NCI-H460 (cell line): ENCODE measurements around the gene MAGI1. TPM values are rescaled to one million over a fixed set of nuclear protein-coding genes. Genes with fewer than 3 reads are reported as not detected.

Experiments used
- DNase-seq: peaks from one replicate; pipeline ENCODE4 v3.0.0-alpha.2; 2016; ENCODE audit warnings: low read depth; ENCODE audit errors: extremely low read depth
- total RNA-seq: library from RNA; depleted of rRNA; stranded (reverse); fragments of >200 nt; shearing (Covaris generic); gene quantifications from 2 replicates; pipeline ENCODE4 v1.2.3, GENCODE V29; 2014

The MAGI1 gene
- total RNA-seq, 1 experiment from 2014 or later, result 1.7 TPM

DNA sequence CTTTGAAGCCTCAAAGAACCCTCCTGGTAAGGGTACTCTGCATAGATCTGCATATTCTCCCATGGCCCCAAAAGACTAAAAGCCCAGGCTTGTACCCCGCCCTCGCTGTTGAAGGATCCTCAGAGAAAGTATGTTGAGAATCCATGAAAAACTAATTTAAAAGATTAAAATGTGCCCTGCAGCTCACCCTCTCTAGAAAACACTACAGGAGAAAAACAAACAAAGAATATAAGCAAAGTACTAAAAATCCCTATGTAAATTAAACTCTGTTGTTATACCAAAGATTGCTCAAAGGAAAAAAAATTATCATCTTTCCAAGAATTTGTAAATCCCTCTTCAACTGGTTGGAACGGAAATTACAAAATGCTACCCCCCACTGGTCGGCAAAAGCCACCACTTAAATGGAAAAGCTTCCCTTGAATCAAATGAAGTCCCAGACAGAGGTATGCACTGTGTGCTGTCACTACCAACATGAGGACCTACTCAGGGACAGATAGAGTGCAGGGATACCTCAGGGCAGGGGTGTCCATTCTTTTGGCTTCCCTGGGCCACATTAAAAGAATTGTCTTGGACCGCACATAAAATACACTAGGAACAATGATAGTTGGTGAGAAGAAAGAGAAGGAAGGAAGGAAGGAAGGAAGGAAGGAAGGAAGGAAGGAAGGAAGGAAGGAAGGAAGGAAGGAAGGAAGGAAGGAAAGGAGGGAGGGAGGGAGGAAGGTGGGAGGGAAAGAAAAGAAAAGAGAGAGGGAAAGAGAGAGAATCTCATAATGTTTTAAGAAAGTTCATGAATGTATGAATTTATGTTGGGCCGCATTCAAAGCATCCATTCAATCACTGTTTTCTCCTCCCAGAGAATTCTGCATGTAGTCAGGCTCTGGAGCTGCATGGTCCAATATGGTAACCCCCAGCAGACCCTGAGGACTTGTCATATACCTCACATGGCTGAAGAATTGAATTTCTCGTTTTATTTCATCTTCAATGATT lies 88.1 kb downstream of the MAGI1 start:
- DNase-seq, result no peak

DNA sequence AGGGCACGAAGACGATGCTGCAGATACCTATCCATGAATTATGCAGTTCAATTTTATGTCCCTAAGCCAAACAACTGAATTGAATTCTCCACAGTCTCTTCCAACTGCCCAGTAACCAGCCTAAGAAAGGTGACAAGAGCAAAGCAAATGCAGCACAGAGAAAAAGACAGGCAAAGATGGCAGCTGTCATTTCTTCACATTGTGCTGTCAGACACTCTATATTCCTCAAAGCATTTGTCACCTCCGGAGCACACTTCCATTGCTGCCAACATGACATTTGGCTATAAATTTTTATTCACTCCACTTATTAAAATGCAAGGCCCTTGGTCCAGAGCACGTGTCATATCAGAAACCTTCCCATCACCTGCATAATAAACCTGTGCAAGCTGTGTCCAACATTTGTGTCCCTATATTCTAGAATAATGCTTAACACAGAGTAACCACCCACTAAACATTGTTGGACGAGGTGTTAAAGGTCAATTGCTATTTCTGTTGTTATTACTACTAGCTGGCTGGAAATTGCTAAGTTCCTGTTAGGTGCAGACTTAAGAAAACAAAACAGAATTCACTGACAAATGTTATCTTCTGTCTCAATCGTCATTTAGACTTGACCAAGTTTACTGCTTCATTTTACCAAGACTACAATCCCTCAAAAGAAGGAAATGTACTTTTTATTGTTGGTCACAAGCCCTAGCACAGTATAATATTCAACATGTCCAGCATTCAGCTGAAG lies 89.7 kb downstream of the MAGI1 start:
- DNase-seq, result no peak

DNA sequence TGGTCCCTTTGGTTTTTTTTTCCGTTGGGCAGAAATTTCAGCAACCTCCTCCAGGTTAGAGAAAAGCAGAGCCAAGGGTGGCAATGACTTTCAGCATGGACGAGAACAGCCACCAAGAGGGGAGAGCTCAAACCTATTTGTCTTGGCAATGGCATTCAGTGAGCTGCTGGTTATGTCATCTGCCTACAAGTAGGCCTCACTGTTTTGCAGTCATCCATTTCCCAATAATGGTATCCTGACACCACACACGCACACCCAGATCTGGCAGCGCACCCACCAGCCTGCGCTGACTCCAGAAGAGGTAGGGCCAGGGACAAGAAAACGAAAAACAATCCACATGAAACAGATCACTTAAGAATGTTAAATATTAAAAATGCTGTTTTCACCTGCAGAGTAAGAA lies 92.3 kb downstream of the MAGI1 start:
- no peak for DNase-seq

DNA sequence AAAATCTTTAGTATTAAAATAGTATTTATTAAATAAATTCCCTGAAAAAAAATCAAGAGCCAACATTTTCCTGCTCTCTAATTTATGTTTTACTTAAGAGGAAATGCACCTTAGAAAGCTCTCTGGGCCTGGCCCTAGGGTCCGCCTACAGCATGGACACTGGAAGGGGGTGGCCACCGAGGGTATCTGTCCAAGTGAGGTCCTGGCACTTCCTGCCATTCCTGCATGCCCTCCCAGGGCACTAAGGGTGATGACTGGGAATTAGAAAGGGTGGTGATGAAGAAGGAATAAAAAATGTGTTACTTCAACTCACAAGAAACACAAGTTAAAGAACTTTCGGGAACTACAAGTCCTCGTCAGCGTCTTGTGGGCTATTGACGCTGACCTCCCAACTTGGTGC lies 92.8 kb downstream of the MAGI1 start:
- DNase-seq, result no peak

DNA sequence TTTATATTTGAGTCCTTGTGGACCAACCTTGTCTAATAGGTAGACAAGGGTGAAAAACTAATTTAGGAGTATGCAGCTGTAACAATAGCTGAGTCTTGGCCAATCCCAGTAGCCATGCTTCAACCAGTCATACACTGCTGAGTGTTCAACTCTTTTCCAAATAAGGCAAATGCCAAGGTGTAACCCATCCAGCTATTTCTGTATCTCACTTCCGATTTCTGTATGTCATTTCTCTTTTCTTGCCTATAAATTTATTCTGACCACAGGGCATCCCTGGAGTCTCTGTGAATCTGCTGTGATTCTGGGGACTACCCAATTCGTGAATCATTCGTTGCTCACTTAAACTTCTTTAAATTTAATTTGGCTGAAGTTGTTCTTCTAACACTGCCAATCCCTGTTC lies 93.2 kb downstream of the MAGI1 start:
- DNase-seq, result no peak

DNA sequence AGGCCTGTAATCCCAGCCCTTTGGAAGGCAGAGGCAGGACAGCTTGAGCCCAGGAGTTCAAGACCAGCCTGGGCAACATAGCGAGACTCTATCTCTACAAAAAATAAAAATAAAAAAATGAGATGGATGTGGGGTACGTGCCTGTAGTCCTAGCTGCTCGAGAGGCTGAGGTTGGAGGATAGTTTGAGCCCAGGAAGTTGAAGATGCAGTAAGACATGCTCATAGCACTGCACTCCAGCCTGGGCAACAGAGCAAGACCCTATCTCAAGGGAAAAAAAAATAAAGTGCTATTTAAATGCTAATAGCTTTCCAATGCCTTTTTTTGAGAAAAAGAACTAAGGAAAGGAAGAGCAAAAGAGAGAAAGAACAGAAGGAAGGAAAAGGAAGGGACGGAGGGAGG lies 94.5 kb downstream of the MAGI1 start:
- DNase-seq, result no peak

DNA sequence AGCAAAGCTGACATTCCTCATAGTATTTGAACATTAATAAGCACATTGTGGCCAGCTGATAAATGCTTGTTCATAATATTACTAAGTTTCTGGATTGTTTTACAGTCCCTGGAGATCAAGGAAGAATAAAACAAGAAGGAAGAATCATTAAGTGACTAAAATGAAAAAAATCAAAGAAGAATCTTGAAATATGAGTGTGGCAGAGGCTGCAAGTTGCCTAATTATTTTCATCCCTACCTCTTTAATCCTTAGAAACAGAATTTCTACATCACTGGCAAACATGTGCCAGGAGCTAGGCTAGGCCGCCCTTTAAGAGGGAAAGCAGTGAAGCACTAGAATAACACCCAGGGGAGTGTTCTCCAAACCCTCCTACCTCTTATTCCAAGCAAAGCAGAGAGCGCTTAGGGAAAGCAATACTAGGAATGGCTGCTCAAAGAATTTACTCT lies 98.9 kb downstream of the MAGI1 start:
- DNase-seq, result no peak

DNA sequence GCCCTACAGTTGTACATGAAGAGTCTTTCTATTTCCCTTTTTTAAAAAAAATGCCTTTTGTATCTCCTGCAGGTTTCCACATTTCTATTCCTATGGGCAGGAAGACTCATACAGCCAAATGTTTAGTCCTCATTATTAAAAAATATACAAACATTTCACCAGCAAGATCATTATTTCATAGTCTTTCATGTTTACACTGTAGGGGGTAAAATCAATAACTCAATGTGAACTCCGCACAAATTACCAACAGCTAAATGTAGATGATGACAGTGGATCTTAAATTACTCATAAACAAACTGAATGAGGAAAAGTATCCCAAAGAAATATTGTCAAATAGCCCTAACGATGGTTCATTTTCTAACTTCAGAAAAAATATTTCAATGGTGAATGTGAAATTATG lies 99.5 kb downstream of the MAGI1 start:
- no peak for DNase-seq

DNA sequence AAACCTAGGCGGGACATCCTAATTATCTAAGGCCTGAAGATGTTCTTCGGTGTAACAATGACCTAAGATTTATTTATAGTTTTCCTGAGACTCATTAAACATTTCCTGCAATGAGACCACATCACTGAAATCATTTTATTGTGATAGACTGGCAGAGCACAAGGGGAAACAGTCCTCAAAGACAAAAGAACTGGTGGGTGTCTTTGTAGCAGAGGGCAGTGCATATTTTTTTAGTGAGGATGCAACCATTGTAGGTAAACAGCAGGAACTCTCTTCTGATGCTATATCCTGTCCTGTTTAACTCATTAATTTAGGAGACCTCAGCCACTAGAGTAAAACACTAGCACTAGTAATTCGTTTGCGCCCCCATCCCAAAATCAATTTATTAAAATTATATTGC lies 100.0 kb downstream of the MAGI1 start:
- DNase-seq, result no peak

DNA sequence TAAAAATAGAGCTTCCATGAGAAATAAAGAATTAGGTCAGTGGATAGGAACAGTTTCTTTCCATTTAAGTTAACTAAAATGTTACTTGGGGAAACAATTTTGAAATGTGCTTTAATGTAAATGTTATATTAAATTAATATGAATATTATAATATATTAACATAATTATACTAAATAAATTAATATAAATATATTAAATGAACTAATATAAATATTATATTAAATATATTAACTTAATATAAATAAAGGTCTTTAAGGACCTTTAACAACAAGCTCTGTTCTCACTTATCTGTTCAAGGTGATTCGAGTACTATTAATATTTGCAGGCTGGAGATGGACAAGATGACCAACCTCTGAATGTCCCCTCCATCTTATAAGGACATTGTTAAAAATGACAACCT lies 100.6 kb downstream of the MAGI1 start:
- no peak for DNase-seq

DNA sequence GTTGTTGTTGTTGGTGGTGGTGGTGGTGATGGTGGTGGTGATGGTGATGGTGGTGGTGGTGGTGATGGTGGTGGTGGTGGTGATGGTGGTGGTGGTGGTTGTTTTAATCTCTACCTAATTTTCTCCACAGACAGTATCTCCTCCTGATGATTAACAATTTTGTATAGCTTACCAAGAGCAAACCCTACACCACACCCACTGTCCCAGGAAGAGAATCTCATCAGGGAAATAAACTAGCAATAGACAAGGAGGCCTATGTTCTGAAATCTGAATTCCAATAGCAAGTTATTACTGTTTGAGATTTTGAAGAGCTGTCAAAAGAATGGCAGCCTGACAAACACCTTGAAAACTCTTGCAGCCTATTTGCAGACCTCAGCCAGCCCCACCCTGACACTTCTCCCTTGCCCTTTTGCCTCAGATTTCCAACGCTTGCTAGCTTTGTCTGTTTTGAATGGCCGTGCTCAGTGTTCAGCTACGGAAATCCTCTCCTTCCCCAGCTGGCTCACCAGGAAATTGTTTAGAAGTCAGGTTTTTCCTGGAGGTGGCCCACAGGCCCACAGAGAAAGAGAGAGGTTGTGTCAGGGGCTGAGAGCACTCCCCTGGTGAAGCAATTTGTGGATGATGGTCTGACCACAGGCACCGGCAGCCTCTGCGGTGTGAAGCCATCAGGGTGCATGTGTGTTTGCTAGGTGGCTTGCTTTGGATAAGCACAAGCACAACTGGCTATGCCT lies 101.6 kb downstream of the MAGI1 start:
- no peak for DNase-seq

DNA sequence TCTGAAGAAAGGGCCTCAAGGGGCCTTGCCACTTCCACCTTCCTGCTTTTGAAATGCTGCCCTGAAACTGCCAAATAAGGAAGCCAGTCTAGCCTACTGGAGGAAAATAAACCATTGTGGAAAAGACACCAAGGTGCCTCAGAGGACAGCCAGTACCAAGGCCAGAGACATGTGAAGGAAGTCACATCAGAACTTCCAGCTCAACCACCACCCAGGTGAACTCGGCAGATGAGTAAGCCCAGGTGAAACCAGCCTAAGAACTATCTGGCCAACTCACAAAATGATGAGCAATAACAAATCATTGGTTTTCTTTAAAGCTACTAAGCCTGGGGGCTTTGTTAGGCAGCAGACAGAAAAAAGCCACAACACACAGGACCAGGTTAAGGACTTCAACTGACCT lies 103.0 kb downstream of the MAGI1 start:
- no peak for DNase-seq

DNA sequence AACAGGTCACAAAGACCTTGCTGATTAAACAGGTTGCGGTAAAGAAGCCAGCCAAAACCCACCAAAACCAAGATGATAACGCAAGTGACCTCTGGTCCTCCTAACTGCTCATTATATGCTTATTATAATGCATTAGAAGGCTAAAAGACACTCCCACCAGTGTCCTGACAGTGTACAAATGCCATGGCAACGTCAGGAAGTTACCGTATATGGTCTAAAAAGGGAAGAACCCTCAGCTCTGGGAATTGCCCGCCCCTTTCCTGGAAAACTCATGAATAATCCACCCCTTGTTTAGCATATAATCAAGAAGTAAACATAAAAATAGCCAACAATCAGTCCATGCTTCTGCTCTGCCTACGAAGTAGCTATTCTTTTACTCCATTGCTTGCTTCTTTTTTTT lies 108.1 kb downstream of the MAGI1 start:
- DNase-seq, result no peak

DNA sequence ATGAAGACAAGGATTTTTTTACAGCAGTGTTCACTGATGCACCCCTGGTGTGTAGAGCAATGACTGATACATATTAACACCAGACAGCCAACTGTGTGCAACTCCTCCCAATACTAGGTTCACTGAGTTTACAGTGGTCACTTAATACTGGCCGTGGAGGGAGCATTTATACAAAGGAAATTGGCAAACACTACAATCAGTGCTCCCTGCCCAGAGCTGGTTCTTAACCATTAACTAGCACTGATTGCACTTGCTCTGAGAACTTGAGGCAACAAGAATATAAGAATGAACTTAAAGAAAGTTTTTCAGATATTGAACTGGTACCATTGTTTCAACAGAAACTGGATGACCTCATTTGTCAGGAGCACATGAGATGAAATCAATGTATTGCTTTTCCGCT lies 110.6 kb downstream of the MAGI1 start:
- no peak for DNase-seq

DNA sequence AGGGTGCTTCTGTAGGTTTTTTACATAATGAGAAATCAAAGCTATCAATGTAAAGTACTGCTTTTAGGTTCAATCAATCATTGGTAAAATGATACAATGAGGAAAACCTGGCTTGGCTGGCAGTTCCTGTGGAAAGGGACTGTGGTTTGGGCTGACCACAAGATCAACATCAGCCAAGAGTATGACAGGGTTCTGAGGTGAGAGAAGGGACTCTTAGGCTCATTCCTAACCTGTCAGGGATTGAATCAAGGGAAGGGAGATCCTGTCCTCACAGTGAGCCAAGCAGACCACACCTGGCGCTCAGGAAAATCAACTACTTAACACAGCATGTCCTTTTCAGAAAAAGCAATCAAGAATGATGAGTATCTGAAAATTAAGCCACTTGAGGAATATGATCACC lies 111.1 kb downstream of the MAGI1 start:
- no peak for DNase-seq

DNA sequence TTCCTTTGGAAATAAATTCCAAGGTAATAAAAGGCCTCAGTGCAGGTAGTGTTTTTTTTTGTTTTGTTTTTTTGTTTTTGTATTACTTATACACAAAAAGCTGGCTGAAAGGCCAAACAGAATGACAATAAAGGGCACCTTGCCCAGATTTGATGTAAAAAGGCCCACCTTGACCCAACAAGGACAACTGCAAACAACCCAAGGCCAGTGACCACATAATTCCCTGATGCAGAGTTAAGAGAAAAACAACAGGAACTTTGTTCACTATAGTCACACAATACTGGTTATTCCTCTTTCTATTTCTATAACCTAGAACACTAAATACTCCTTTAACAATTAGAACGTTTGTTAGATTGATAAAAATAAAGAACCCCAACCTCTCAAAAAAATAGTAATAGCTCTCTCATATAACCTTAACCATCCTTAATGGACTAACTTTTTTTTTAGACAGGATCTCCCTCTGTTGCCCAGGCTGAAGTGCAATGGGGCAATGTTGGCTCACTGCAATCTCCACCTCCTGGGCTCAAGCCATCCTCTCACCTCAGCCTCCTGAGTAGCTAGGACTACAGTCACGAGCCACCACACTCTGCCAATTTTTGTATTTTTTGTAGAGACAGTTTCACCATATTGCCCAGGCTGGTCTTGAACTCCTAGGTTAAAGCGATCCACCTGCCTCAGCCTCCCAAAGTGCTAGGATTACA lies 113.3 kb downstream of the MAGI1 start:
- DNase-seq, result no peak

DNA sequence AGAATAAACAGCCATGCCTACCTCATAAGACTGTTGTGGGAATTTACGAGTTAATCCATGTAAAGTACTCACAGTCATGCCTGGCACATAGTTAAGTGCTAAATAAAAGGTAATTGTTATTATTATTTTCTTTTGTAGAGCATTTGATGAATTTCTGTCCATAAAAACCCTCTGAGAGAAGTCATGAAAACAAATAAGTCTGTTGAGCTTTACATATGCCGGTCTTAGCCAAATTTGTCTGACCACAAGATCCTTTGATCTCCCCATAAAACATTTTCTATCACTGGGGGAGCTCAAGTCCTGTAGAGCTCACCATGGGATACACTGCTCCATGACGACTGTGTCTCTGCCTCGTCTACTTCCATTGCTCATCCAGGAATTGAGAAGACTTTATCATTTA lies 114.0 kb downstream of the MAGI1 start:
- DNase-seq, result no peak

DNA sequence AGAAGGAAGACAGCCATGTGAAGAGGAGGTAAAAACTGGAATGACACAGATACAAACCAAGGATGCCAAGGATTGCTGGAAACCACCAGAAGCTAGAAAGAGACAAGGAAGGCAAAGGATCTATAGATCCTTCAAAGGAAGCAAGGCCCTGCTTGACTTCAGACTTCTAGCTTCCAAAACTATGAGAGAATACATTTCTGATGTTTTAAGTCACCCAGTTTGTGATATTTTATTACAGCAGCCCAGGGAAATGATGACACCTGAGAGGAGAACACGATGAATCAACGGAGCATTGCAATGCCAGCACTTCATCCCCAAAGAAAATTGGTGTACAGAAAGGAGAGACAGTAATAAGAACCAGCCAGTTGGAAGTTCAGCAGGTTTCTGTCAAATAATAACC lies 116.3 kb downstream of the MAGI1 start:
- DNase-seq, result no peak

DNA sequence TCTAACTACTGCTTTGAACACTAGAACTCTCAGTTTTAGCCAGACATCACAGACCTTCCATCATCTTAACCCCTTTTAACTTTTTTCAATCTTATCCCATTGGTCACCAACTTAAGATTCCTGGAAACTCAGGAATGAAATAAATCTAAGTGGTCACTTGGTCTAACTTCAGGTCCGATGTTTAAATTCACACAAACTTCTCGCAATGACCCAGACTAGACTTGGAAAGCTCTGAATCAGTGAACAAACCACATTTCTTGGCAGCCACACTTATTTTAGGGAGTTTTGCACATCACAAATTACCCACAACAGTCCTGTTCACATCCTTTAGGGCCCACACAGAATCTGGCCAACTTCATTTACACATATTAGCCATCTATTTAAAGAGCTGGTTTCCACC lies 118.9 kb downstream of the MAGI1 start:
- no peak for DNase-seq

DNA sequence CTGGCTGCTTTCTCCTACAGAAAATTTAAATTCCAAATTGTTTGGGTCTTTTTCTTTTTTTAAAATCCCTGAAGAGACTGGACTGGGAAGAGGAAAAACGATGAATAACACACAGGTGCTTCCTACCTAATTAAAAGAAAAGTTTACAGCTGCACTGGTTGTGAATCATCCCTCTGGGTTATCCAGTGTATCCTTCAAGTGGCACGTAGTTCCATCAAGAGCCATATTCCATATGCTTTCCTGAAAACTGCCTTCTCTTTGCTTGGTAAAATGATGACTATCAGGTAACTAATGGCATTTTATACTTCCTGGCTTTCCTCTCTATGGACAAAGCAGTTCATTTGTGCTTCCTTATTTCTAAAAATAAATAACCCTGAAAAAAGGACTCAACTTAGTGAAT lies 123.2 kb downstream of the MAGI1 start:
- no peak for DNase-seq
